Measurements from ENCODE around the gene ZFAND6. TPM values are rescaled to one million over a fixed set of nuclear protein-coding genes. Genes with fewer than 3 reads are reported as not detected.

The ZFAND6 gene
- total RNA-seq, 3 donors from 2014 or later (not counting 1 experiment from before 2014, with no cell fraction given), result 145 to 150 (median 148) TPM

GRCh38 chr15:80026754-80027153 is 32.7 kb upstream of the ZFAND6 start:
- Mint-ChIP-seq H3K27ac (no peak overlapping the region), H3K4me1 (peaks cover 6 to 7% of the 10 kb centered on the region in 2 donors), H3K36me3 (no peaks in the 10 kb centered on the region), H3K27me3 (ENCODE audit: low read depth in 2 of 2) (peaks cover 0 to 4% of the 10 kb centered on the region in 2 donors), H3K9me3 (peaks cover 2 to 3% of the 10 kb centered on the region in 2 donors), H3K4me3 (no peak overlapping the region)
- no peak for TF ChIP-seq CTCF (IDR thresholded peaks at IDR 0.05)
- no peak for ATAC-seq
- H3K9me3 ChIP-seq (ENCODE audit: control insufficient read depth, insufficient read depth, low read length), result no peaks in the 10 kb centered on the region
- no peaks in the 10 kb centered on the region for H3K4me1 ChIP-seq (ENCODE audit: control insufficient read depth, insufficient read depth, low read length)
- 89% methylated on average over 4 of the region's 4 CpGs for WGBS (ENCODE audit: insufficient coverage)
- H3K27ac ChIP-seq (ENCODE audit: low read length), result no peak overlapping the region
- no peaks in the 10 kb centered on the region for H3K36me3 ChIP-seq (ENCODE audit: control insufficient read depth, insufficient read depth, low read length)
- H3K27me3 ChIP-seq (ENCODE audit: control insufficient read depth, insufficient read depth, low read length), result no peaks in the 10 kb centered on the region
- intact Hi-C loops (cut with micrococcal nuclease), result no loop called here
- DNase-seq, result no peak
- no peak overlapping the region for H3K4me3 ChIP-seq (ENCODE audit: low read length)

- Mint-ChIP-seq H3K36me3 (no peaks in the 10 kb centered on the region), H3K4me1 (peaks cover 0 to 16% of the 10 kb centered on the region in 2 donors), H3K27me3 (ENCODE audit: low read depth in 2 of 2) (peaks cover 0 to 4% of the 10 kb centered on the region in 2 donors), H3K27ac (no peak overlapping the region), H3K9me3 (peaks cover 0 to 2% of the 10 kb centered on the region in 2 donors), H3K4me3 (no peak overlapping the region)
- Histone ChIP-seq H3K4me3 (ENCODE audit: low read length) (no peak overlapping the region), H3K27ac (ENCODE audit: low read length) (no peak overlapping the region), H3K9me3 (ENCODE audit: control insufficient read depth, insufficient read depth, low read length) (no peaks in the 10 kb centered on the region), H3K27me3 (ENCODE audit: control insufficient read depth, insufficient read depth, low read length) (no peaks in the 10 kb centered on the region), H3K4me1 (ENCODE audit: control insufficient read depth, insufficient read depth, low read length) (peaks cover 11% of the 10 kb centered on the region), H3K36me3 (ENCODE audit: control insufficient read depth, insufficient read depth, low read length) (no peaks in the 10 kb centered on the region)
- intact Hi-C loops (cut with micrococcal nuclease), result no loop called here
- DNase-seq, result no peak
- no peak for TF ChIP-seq CTCF (IDR thresholded peaks at IDR 0.05)
- WGBS (ENCODE audit: insufficient coverage), result 100% methylated on average over 2 of the region's 2 CpGs
- ATAC-seq, result no peak
These were observed 30.5 kb upstream of the ZFAND6 start for GRCh38 chr15:80028937-80029336.

- H3K9me3 Mint-ChIP-seq, result peaks cover 0 to 2% of the 10 kb centered on the region in 2 donors
- H3K27ac ChIP-seq (ENCODE audit: low read length), result no peak overlapping the region
- peaks cover 11% of the 10 kb centered on the region for H3K4me1 ChIP-seq (ENCODE audit: control insufficient read depth, insufficient read depth, low read length)
- H3K27me3 Mint-ChIP-seq (ENCODE audit: low read depth in 2 of 2), result peaks cover 0 to 4% of the 10 kb centered on the region in 2 donors
- no peak overlapping the region for H3K4me3 ChIP-seq (ENCODE audit: low read length)
- H3K9me3 ChIP-seq (ENCODE audit: control insufficient read depth, insufficient read depth, low read length), result no peaks in the 10 kb centered on the region
- WGBS (ENCODE audit: insufficient coverage), result 43% methylated on average over 3 of the region's 3 CpGs
- H3K36me3 Mint-ChIP-seq, result no peaks in the 10 kb centered on the region
- intact Hi-C loops (cut with micrococcal nuclease), result no loop called here
- peaks cover 0 to 16% of the 10 kb centered on the region in 2 donors for H3K4me1 Mint-ChIP-seq
- no peaks in the 10 kb centered on the region for H3K27me3 ChIP-seq (ENCODE audit: control insufficient read depth, insufficient read depth, low read length)
- no peaks in the 10 kb centered on the region for H3K36me3 ChIP-seq (ENCODE audit: control insufficient read depth, insufficient read depth, low read length)
- no peak for TF ChIP-seq CTCF (IDR thresholded peaks at IDR 0.05)
- H3K4me3 Mint-ChIP-seq, result no peak overlapping the region
- no peak overlapping the region for H3K27ac Mint-ChIP-seq
- ATAC-seq (no peak), DNase-seq (peak in 1 of 2 donors; percentile 6)
These were observed 27.6 kb upstream of the ZFAND6 start for GRCh38 chr15:80031841-80032240.

GRCh38 chr15:80034629-80035028 is 24.8 kb upstream of the ZFAND6 start:
- H3K4me1 ChIP-seq (ENCODE audit: control insufficient read depth, insufficient read depth, low read length), result peaks cover 11% of the 10 kb centered on the region
- H3K27ac ChIP-seq (ENCODE audit: low read length), result no peak overlapping the region
- no peaks in the 10 kb centered on the region for H3K27me3 ChIP-seq (ENCODE audit: control insufficient read depth, insufficient read depth, low read length)
- DNase-seq (no peak), ATAC-seq (no peak)
- no peaks in the 10 kb centered on the region for H3K9me3 ChIP-seq (ENCODE audit: control insufficient read depth, insufficient read depth, low read length)
- no peak overlapping the region for H3K4me3 Mint-ChIP-seq
- H3K27me3 Mint-ChIP-seq (ENCODE audit: low read depth in 2 of 2), result peaks cover 0 to 4% of the 10 kb centered on the region in 2 donors
- no peaks in the 10 kb centered on the region for H3K36me3 Mint-ChIP-seq
- no peak overlapping the region for H3K27ac Mint-ChIP-seq
- H3K4me3 ChIP-seq (ENCODE audit: low read length), result no peak overlapping the region
- intact Hi-C loops (cut with micrococcal nuclease), result no loop called here
- no peaks in the 10 kb centered on the region for H3K36me3 ChIP-seq (ENCODE audit: control insufficient read depth, insufficient read depth, low read length)
- H3K9me3 Mint-ChIP-seq, result peaks cover 0 to 2% of the 10 kb centered on the region in 2 donors
- 92% methylated on average over 2 of the region's 3 CpGs for WGBS (ENCODE audit: insufficient coverage)
- H3K4me1 Mint-ChIP-seq, result peaks cover 0 to 16% of the 10 kb centered on the region in 2 donors
- no peak for TF ChIP-seq CTCF (IDR thresholded peaks at IDR 0.05)
